Skin epidermis (tissue), 12 donors: ENCODE results near the gene CIITA.
"Not testable (repeated sequence)": the region's sequence is repeated elsewhere in the genome, so short reads cannot be mapped to it uniquely, and the experiment has no call there.

ENCODE experiments used
- H3K27ac ChIP-seq, 21 experiments: fragments of 200-600 bp; sonication (generic) in 11 of 21; one replicate each; pipeline ENCODE4 v1.5.0; 2020; ENCODE audit warnings: mild to moderate bottlenecking in 3 of 21, inconsistent platforms in 2 of 21, moderate library complexity in 2 of 21
- H3K4me3 ChIP-seq, 7 experiments: fragments of 200-600 bp; sonication (generic) in 2 of 7; one replicate each; pipeline ENCODE4 v1.5.0; 2020; ENCODE audit warnings: inconsistent platforms in 2 of 7, mild to moderate bottlenecking in 2 of 7, moderate library complexity in 1 of 7

The CIITA gene

GRCh38 chr16:10966559-10966958 is 89.6 kb downstream of the CIITA start:
- H3K27ac ChIP-seq, H3K4me3 ChIP-seq: not testable (repeated sequence)

- Histone ChIP-seq H3K27ac (no peak overlapping the region), H3K4me3 (no peak overlapping the region)
These were observed 91.0 kb downstream of the CIITA start for GRCh38 chr16:10967986-10968385.

DNA sequence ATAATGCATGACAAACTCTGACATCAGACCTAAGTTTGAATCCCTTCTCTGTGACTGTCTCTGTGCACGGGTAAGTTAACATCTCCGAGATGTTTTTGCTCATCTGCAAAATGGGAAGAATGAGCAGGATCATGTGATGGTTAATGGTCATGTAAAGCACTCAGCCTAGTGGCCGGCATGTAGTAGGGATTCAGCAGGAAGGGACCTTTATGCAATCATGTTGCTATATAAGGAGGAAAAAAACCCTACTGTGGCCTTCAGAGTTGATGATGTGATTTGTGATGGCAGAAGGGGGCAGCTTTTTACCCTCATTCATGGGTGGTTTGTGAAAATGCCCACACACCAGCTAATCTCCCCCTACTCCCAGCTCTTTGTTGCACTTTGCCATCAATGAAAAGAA is 91.5 kb downstream of the CIITA start:
- Histone ChIP-seq H3K27ac (no peak overlapping the region), H3K4me3 (no peak overlapping the region)

DNA sequence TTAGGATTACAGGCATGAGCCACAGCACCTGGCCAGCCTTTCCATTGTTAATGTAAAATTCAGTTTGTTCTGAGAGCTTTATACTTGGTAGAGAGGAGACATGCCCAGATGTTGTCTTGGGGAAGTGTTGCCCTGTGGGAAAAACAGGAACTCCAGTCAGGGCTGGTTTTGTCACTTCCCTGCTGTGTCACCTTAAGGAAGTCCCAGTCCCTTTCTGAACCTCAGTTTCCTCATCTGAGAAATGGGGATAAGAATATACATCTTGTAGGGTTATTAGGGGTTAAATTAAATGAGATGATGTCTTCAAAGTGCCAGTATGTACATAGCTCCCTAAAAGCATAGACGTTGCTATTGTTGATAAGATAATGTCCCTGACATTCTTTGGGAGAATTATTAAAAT is 92.6 kb downstream of the CIITA start:
- Histone ChIP-seq H3K27ac (no peak overlapping the region), H3K4me3 (no peak overlapping the region)

- Histone ChIP-seq H3K27ac (no peak overlapping the region), H3K4me3 (no peak overlapping the region)
These were observed 93.1 kb downstream of the CIITA start for GRCh38 chr16:10970065-10970464.

DNA sequence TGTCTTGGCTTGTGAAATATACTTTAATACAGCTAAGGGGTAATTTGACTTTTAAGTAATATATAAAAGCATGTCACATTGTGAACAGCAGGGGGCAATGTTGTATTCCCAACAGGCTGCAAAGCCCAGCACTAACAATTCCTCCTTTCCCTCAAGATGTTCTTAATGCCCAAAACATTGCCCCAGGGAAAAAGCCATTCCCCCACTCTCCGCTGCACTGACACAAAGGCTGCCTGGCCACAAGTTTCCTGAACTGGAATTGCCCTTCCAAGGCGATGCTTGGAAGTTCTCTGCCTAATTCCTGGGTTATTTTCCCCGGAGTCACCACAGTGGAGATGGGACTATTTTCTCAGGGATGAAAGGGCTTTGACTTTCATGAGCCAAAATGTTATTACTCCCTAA is 94.6 kb downstream of the CIITA start:
- H3K4me3 ChIP-seq: no peak overlapping the region
- peak overlapping the region in 6 of 21 experiments; percentile 11 to 51 (median 44) for H3K27ac ChIP-seq

- Histone ChIP-seq H3K27ac (peak overlapping the region in 6 of 21 experiments; percentile 11 to 51 (median 44)), H3K4me3 (no peak overlapping the region)
These were observed 95.3 kb downstream of the CIITA start for GRCh38 chr16:10972108-10972818.

DNA sequence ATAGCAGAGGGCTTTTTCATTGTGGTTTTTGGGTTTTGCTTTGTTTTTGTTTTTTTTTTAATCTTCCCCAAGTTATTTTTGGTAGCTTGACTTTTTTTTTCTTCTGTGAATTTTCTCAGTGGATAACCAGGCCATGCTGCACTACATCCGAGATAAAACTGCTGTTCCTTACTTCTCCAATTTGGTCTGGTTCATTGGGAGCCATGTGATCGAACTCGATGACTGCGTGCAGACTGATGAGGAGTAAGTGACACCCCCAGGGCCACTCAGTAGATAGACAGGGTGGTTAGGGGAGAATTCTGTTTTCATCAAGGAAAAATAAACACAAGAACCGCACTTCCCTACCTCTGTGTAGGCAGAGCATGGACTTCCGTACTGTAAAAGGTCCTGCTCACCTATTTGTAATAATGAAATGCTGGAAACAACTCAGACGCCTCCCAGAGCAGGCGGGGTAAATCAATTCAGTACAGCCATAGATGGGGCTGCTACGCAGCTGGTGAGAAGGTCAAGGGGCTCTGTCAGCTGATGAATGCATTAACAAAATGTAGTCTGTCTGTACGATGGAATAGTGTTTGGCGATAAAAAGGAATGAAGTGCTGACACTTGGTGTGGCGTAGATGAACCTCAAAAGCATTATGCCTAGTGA is 95.9 kb downstream of the CIITA start:
- Histone ChIP-seq H3K27ac (no peak overlapping the region), H3K4me3 (no peak overlapping the region)

GRCh38 chr16:10976634-10977033 is 99.6 kb downstream of the CIITA start:
- H3K4me3 ChIP-seq: no peak overlapping the region
- no peak overlapping the region for H3K27ac ChIP-seq

DNA sequence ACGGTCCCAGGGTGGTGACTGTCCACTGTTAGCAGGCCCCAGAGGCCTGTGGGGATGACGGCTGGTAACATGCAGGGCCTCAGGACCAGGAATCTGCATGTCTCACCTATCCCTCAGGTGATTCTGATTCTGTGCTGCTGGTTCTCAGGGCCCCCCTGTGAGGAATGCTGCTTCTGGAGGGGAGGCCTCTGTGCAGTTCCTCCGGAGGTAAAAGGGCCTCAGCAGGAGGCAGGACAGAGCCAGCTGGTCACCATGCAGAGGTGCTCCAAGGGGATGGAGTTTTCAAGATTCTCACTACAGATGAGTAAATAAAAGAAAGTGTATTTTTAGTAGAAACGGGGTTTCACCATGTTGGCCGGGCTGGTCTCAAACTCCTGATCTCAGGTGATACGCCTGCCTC is 101.1 kb downstream of the CIITA start:
- H3K4me3 ChIP-seq: no peak overlapping the region
- H3K27ac ChIP-seq: no peak overlapping the region

GRCh38 chr16:10978871-10979446 is 102.0 kb downstream of the CIITA start:
- Histone ChIP-seq H3K27ac (peak overlapping the region in 14 of 21 experiments; percentile 5 to 81 (median 56)), H3K4me3 (no peak overlapping the region)

- Histone ChIP-seq H3K27ac (peak overlapping the region in 14 of 21 experiments; percentile 5 to 81 (median 59)), H3K4me3 (no peak overlapping the region)
These were observed 103.0 kb downstream of the CIITA start for GRCh38 chr16:10979717-10980601.

DNA sequence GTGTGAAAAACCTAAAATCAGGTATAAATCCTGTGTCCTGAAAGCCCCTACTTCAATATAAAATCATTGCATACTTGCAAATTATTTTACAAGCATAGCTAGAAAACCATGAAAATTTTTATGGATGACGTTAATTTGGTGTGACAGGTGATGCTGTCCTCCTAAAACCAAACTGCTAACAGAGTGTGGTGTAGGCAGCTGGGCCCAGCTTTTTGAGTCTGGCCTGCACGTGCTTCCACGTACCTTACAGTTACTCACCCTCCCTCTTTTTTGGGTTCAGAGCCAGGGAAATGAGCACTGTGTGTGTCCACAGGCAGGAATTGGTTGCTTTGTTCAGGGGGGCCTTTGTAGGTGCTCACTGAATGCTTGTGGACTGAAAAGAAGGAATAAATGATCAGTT is 103.8 kb downstream of the CIITA start:
- peak overlapping the region in 6 of 21 experiments; percentile 39 to 81 (median 62) for H3K27ac ChIP-seq

DNA sequence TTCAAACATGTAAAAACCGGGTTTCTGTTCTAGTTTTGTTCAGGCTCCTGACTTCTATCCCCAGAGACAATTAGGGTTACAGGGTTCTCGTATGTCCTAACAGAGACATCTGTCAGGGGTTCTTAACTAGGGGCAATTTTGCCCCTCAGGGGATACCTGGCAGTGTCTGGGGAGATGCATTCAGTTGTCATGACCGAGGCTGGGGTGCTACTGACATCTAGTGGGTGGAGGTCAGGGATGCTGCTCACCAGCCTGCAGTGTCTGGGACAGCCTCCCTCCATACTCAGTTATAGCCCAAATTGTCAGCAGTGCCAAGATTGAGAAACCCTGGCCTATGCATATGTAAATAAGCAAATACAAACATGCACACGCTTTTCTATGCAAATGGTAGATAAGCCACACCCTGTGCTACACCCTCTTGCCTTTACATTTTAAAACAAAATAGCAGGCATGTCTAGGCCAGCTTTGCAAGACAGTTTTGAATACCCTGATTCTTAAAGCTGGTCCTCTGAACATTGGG is 104.8 kb downstream of the CIITA start:
- Histone ChIP-seq H3K27ac (peak overlapping the region in 11 of 21 experiments; percentile 8 to 82 (median 37)), H3K4me3 (no peak overlapping the region)

More for the DNA sequence above, 103.8 kb downstream of the CIITA start:
- H3K4me3 ChIP-seq: no peak overlapping the region

- Histone ChIP-seq H3K4me3 (no peak overlapping the region), H3K27ac (peak overlapping the region in 17 of 21 experiments; percentile 8 to 82 (median 37))
These were observed 105.6 kb downstream of the CIITA start for GRCh38 chr16:10982465-10983150.

GRCh38 chr16:10983159-10983558 is 106.2 kb downstream of the CIITA start:
- Histone ChIP-seq H3K27ac (peak overlapping the region in 7 of 21 experiments; percentile 1 to 82 (median 32)), H3K4me3 (no peak overlapping the region)

GRCh38 chr16:10984509-10984908 is 107.5 kb downstream of the CIITA start:
- Histone ChIP-seq H3K4me3 (no peak overlapping the region), H3K27ac (no peak overlapping the region)
